Suprapubic skin (tissue), 4 donors: Measurements from ENCODE around the gene ZBTB20.

Source experiments
- EP300 ChIP-seq: sonication (generic); formaldehyde crosslinking; IDR thresholded peaks from one replicate; pipeline ENCODE4 v1.6.1; 2017; ENCODE audit warnings: antibody characterized with exemption
- POLR2A ChIP-seq, 2 donors: fragments of 450-650 bp; IDR thresholded peaks; one replicate each; pipeline ENCODE4 v1.6.1; 2017; ENCODE audit warnings: antibody characterized with exemption in 2 of 2, mild to moderate bottlenecking in 2 of 2, moderate library complexity in 2 of 2
- POLR2AphosphoS5 ChIP-seq, 3 donors: sonication (generic); formaldehyde crosslinking; IDR thresholded peaks; one replicate each; pipeline ENCODE4 v1.6.1; 2017; ENCODE audit warnings: antibody characterized with exemption in 3 of 3
- TF ChIP-seq, protein P1 (sequence below), 2 donors: fragments of 200-600 bp in 1 of 2; fragments of 450-650 bp in 1 of 2; sonication (generic) in 1 of 2; IDR thresholded peaks; one replicate each; pipeline ENCODE4 v1.5.1; 2016 to 2019; ENCODE audit warnings: antibody characterized with exemption in 2 of 2, mild to moderate bottlenecking in 1 of 2, moderate library complexity in 1 of 2

DNA sequence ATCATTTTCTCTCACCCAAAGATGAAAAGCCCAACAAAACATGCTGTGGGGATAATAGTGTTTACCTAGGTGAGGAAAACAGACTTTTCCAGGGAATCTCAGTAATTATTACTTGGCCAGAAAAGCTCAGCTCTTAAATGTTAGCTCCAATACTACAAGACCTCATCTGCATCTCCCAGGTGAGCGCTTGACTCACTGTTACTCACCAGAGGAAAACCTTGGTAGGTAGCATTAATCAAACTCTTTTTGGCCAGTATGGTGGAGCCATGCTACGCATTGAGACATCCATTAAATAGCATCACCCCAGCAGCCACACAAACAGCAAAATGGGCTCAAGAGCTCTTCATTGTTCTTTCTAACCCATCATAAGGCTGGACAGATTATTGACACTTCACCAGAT is 754.3 kb downstream of the ZBTB20 start:
- TF ChIP-seq POLR2A (IDR thresholded peaks at IDR 0.05) = no peak
- TF ChIP-seq EP300 = no peak
- TF ChIP-seq, protein P1, sequence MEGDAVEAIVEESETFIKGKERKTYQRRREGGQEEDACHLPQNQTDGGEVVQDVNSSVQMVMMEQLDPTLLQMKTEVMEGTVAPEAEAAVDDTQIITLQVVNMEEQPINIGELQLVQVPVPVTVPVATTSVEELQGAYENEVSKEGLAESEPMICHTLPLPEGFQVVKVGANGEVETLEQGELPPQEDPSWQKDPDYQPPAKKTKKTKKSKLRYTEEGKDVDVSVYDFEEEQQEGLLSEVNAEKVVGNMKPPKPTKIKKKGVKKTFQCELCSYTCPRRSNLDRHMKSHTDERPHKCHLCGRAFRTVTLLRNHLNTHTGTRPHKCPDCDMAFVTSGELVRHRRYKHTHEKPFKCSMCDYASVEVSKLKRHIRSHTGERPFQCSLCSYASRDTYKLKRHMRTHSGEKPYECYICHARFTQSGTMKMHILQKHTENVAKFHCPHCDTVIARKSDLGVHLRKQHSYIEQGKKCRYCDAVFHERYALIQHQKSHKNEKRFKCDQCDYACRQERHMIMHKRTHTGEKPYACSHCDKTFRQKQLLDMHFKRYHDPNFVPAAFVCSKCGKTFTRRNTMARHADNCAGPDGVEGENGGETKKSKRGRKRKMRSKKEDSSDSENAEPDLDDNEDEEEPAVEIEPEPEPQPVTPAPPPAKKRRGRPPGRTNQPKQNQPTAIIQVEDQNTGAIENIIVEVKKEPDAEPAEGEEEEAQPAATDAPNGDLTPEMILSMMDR (IDR thresholded peaks at IDR 0.05) = no peak
- TF ChIP-seq POLR2AphosphoS5 (IDR thresholded peaks at IDR 0.05) = no peak
